H1 (cell line): ENCODE data around the gene INVS. TPM values are rescaled to one million over a fixed set of nuclear protein-coding genes. Genes with fewer than 3 reads are reported as not detected.

Experiments
- CTCF ChIA-PET: fragments of 300-600 bp; sonication (Branson Sonifier 250); formaldehyde crosslinking; loops from one replicate; lab custom pipeline; 2021; ENCODE audit not compliant: partially characterized antibody; lab: Charles Lee
- POLR2A ChIA-PET: fragments of 300-600 bp; sonication (Branson Sonifier 250); formaldehyde crosslinking; loops from one replicate; lab custom pipeline; 2021; ENCODE audit warnings: inconsistent platforms; ENCODE audit not compliant: partially characterized antibody; lab: Charles Lee
- DNase-seq, 2 experiments: peaks; one replicate each; pipeline versions ENCODE4 v3.0.0 to v3.0.0-alpha.2; 2010 to 2022; ENCODE audit warnings: low spot score in 2 of 2, low read depth in 1 of 2, mixed read lengths in 1 of 2
- FAIRE-seq: peaks from 2 replicates; lab custom pipeline; 2011; peaks lifted over from hg19 to GRCh38; lab: Jason Lieb, UNC
- H2AFZ ChIP-seq: 2 replicates; pipeline ENCODE4 v1.8.1; 2012; ENCODE audit warnings: low read length, inconsistent platforms
- H2AK5ac ChIP-seq: 2 replicates; pipeline ENCODE4 v1.6.1; 2013; ENCODE audit warnings: low read depth, low read length
- H2BK120ac ChIP-seq: replicated peaks from 2 replicates; pipeline ENCODE3; 2013; ENCODE audit warnings: low read depth, low read length, inconsistent platforms
- H2BK12ac ChIP-seq: 2 replicates; pipeline ENCODE4 v1.6.1; 2013; ENCODE audit warnings: low read depth, low read length
- H2BK15ac ChIP-seq: 2 replicates; pipeline ENCODE4 v1.6.1; 2013; ENCODE audit warnings: low read length
- H2BK20ac ChIP-seq: 2 replicates; pipeline ENCODE4 v1.6.1; 2013; ENCODE audit warnings: low read length
- H2BK5ac ChIP-seq: 2 replicates; pipeline ENCODE4 v1.6.1; 2013; ENCODE audit warnings: low read depth, low read length
- H3K14ac ChIP-seq: 2 replicates; pipeline ENCODE4 v1.6.1; 2013; ENCODE audit warnings: inconsistent platforms; ENCODE audit not compliant: insufficient read length
- H3K18ac ChIP-seq: 2 replicates; pipeline ENCODE4 v1.6.1; 2013; ENCODE audit warnings: low read length; ENCODE audit errors: extremely low read depth
- H3K23ac ChIP-seq: 2 replicates; pipeline ENCODE4 v1.6.1; 2013; ENCODE audit warnings: inconsistent platforms; ENCODE audit not compliant: insufficient read length
- H3K23me2 ChIP-seq: 2 replicates; pipeline ENCODE4 v1.6.1; 2013; ENCODE audit warnings: low read depth, low read length
- H3K27ac ChIP-seq: 2 replicates; pipeline ENCODE4 v1.6.1; 2011; ENCODE audit warnings: low read depth, low read length, inconsistent platforms
- H3K27me3 ChIP-seq, 4 experiments: replicated peaks in 1 of 4; 1 replicate in 1 of 4; 2 replicates in 3 of 4; pipeline versions ENCODE4 v1.6.1 to v1.8.1; 2011 to 2013; ENCODE audit warnings: low read length in 3 of 4, mild to moderate bottlenecking in 3 of 4, inconsistent platforms in 2 of 4, mixed read lengths in 2 of 4, moderate library complexity in 1 of 4; ENCODE audit not compliant: control insufficient read depth in 3 of 4, insufficient read depth in 3 of 4; ENCODE audit errors: extremely low read depth in 1 of 4
- H3K36me3 ChIP-seq, 4 experiments: 2 replicates each; pipeline versions ENCODE4 v1.6.1 to v1.8.1; 2011 to 2013; ENCODE audit warnings: mild to moderate bottlenecking in 4 of 4, low read length in 3 of 4, moderate library complexity in 2 of 4, control low read depth in 1 of 4, inconsistent platforms in 1 of 4; ENCODE audit not compliant: insufficient read depth in 4 of 4, control insufficient read depth in 2 of 4
- H3K4ac ChIP-seq: replicated peaks from 2 replicates; pipeline ENCODE3; 2013; ENCODE audit warnings: low read length, low read depth, mixed read lengths, inconsistent platforms; ENCODE audit not compliant: insufficient read length
- H3K4me1 ChIP-seq, 4 experiments: replicated peaks in 1 of 4; 1 replicate in 1 of 4; 2 replicates in 3 of 4; pipeline versions ENCODE4 v1.6.1 to v1.8.1; 2011 to 2013; ENCODE audit warnings: low read length in 3 of 4, inconsistent platforms in 2 of 4, mixed read lengths in 1 of 4; ENCODE audit not compliant: insufficient read depth in 4 of 4, control insufficient read depth in 3 of 4
- H3K4me2 ChIP-seq, 2 experiments: 2 replicates each; pipeline versions ENCODE4 v1.6.1 to v1.8.1; 2011 to 2013; ENCODE audit warnings: low read depth in 2 of 2, low read length in 2 of 2, control low read depth in 1 of 2, inconsistent platforms in 1 of 2, mild to moderate bottlenecking in 1 of 2; ENCODE audit not compliant: insufficient read depth in 1 of 2
- H3K4me3 ChIP-seq, 4 experiments: fragments of 200-600, 300-600 bp in 1 of 4; sonication (generic), shearing (Covaris generic), sonication (Bioruptor Twin) in 1 of 4; 2 replicates each; pipeline versions ENCODE4 v1.5.1 to v1.8.1; 2011 to 2016; ENCODE audit warnings: low read length in 4 of 4, low read depth in 3 of 4, control low read depth in 2 of 4, inconsistent platforms in 2 of 4, mild to moderate bottlenecking in 2 of 4, mixed read lengths in 1 of 4, moderate library complexity in 1 of 4; ENCODE audit not compliant: insufficient read depth in 2 of 4; ENCODE audit errors: extremely low read depth in 1 of 4
- H3K56ac ChIP-seq: replicated peaks from 2 replicates; pipeline ENCODE3; 2013; ENCODE audit warnings: low read depth, mild to moderate bottlenecking, mixed read lengths, low read length, inconsistent platforms; ENCODE audit not compliant: insufficient read length
- H3K79me1 ChIP-seq: 2 replicates; pipeline ENCODE4 v1.6.1; 2013; ENCODE audit warnings: low read depth, low read length, control low read depth
- H3K79me2 ChIP-seq, 2 experiments: 2 replicates each; pipeline versions ENCODE4 v1.6.1 to v1.8.1; 2012 to 2013; ENCODE audit warnings: low read length in 2 of 2, mild to moderate bottlenecking in 2 of 2, inconsistent platforms in 1 of 2; ENCODE audit not compliant: insufficient read depth in 2 of 2, control insufficient read depth in 1 of 2
- H3K9ac ChIP-seq, 4 experiments: replicated peaks in 1 of 4; 1 replicate in 1 of 4; 2 replicates in 3 of 4; pipeline versions ENCODE4 v1.6.1 to v1.8.1; 2011 to 2013; ENCODE audit warnings: low read depth in 3 of 4, low read length in 3 of 4, control low read depth in 2 of 4, mild to moderate bottlenecking in 2 of 4, moderate library complexity in 2 of 4, inconsistent platforms in 1 of 4; ENCODE audit errors: extremely low read depth in 1 of 4
- H3K9me3 ChIP-seq, 2 experiments: 2 replicates each; pipeline versions ENCODE4 v1.6.1 to v1.8.1; 2012 to 2013; ENCODE audit warnings: mild to moderate bottlenecking in 2 of 2, moderate library complexity in 2 of 2, control low read depth in 1 of 2, inconsistent platforms in 1 of 2, low read depth in 1 of 2, low read length in 1 of 2, mixed read lengths in 1 of 2; ENCODE audit not compliant: insufficient read depth in 2 of 2
- H4K20me1 ChIP-seq, 2 experiments: replicated peaks in 1 of 2; 2 replicates each; pipeline versions ENCODE3 to v1.8.1; 2011 to 2013; ENCODE audit warnings: inconsistent platforms in 2 of 2, low read length in 2 of 2, mild to moderate bottlenecking in 1 of 2; ENCODE audit not compliant: insufficient read depth in 2 of 2, control insufficient read depth in 1 of 2
- H4K5ac ChIP-seq: 2 replicates; pipeline ENCODE4 v1.6.1; 2013; ENCODE audit warnings: low read length, low read depth, mixed read lengths, inconsistent platforms; ENCODE audit not compliant: insufficient read length
- H4K8ac ChIP-seq: 2 replicates; pipeline ENCODE4 v1.8.0; 2013; ENCODE audit warnings: mild to moderate bottlenecking, moderate library complexity, low read length, inconsistent platforms; ENCODE audit not compliant: insufficient read depth; ENCODE audit errors: extremely low read depth
- H4K91ac ChIP-seq: replicated peaks from 2 replicates; pipeline ENCODE3; 2013; ENCODE audit warnings: low read length, mixed read lengths, inconsistent platforms; ENCODE audit not compliant: insufficient read length
- CBX5 ChIP-seq: fragments of 300-800, 300-1000 bp; sonication (generic); IDR thresholded peaks from 2 replicates; pipeline ENCODE4 v1.7.1; 2016; ENCODE audit warnings: antibody characterized with exemption, low read length, low read depth
- E2F6 ChIP-seq: IDR thresholded peaks from 2 replicates; pipeline ENCODE4 v1.6.1; 2012; ENCODE audit warnings: inconsistent platforms
- JUND ChIP-seq: IDR thresholded peaks from 2 replicates; pipeline ENCODE4 v1.6.1; 2011; ENCODE audit warnings: mild to moderate bottlenecking, improper control_type of control experiment, low read length
- POLR2A ChIP-seq, 2 experiments: IDR thresholded peaks; 1 replicate in 1 of 2; 2 replicates in 1 of 2; pipeline ENCODE4 v1.6.1; 2011; ENCODE audit warnings: low read depth in 2 of 2, low read length in 2 of 2, mild to moderate bottlenecking in 2 of 2; ENCODE audit errors: control extremely low read depth in 1 of 2
- SAP30 ChIP-seq: fragments of 300-600 bp; sonication (generic); IDR thresholded peaks from 2 replicates; pipeline ENCODE4 v1.7.1; 2012; ENCODE audit warnings: low read length, moderate library complexity, mild to moderate bottlenecking, inconsistent platforms; ENCODE audit not compliant: insufficient read depth, insufficient replicate concordance
- SIRT6 ChIP-seq: IDR thresholded peaks from one replicate; pipeline ENCODE4 v1.7.1; 2012; ENCODE audit warnings: low read length, inconsistent platforms
- USF2 ChIP-seq: IDR thresholded peaks from 2 replicates; pipeline ENCODE4 v1.6.1; 2011; ENCODE audit warnings: low read length, improper control_type of control experiment
- WGBS, 2 experiments: shearing (Covaris generic) in 1 of 2; methylation state at CpG; one replicate each; pipeline versions ENCODE4 v1.1.6 to v1.1.7; 2013 to 2015; ENCODE audit warnings: low lambda C conversion rate in 2 of 2, mixed read lengths in 2 of 2, inconsistent platforms in 1 of 2, low coverage in 1 of 2, missing lambda C conversion rate in 1 of 2; ENCODE audit not compliant: insufficient replicate concordance in 2 of 2, insufficient coverage in 1 of 2, insufficient read length in 1 of 2; ENCODE audit errors: extremely low coverage in 1 of 2, missing lambda C conversion rate in 1 of 2; 5-methylcytosine and 5-hydroxymethylcytosine counted together
- polyA plus RNA-seq, 7 experiments: library from polyadenylated mRNA; depleted of rRNA in 3 of 7; stranded (reverse) in 5 of 7; unstranded in 2 of 7; fragments of >200 nt in 5 of 7; fragments of 200-250 nt in 2 of 7; gene quantifications; 1 replicate in 5 of 7; 2 replicates in 1 of 7; 4 replicates in 1 of 7; pipeline versions ENCODE4 v1.2.1 to v1.2.3, GENCODE V29; 2011 to 2013; ENCODE audit warnings: missing spikeins in 2 of 7, mixed read lengths in 2 of 7
- total RNA-seq: library from RNA; stranded (reverse); fragmentation: NEBNext Ultra II Directional; extraction: Animal tissue kit (Norgen Biotek cat#: 25700); gene quantifications from 2 replicates; pipeline ENCODE4 v1.2.1, GENCODE V29; 2021
- TF ChIP-seq, protein P1 (sequence below): IDR thresholded peaks from 2 replicates; pipeline ENCODE4 v1.6.1; 2011; ENCODE audit warnings: low read depth, mild to moderate bottlenecking, low read length; ENCODE audit not compliant: insufficient read depth

INVS gene
- total and polyA plus RNA-seq, 2 of the 8 experiments (the other 6 are each of a cell fraction or from before 2014, with no cell fraction given) = 4.1 to 6.9 TPM

DNA sequence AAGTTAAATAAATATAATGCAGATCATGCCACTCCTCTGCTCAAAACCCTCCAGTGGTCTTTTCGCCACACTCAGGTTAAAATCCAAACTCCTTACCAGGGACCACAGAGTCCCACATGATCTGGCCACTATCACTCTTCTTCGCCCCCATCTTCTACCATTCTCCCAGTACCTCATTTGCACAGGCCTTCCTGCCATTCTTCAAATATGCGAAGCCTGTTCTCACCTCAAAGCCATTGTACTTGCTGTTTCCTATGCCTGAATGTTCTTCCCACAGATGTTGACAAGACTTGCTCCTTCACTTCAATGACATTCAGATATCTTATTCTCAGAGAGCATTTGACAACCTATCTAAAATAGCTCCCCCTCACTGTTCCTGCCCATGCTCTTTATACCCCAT is 242.8 kb downstream of the INVS start:
- no peak overlapping the region for H2BK12ac ChIP-seq
- H2BK20ac ChIP-seq = 0 out of 2 replicates have a peak overlapping the region, but pooled peaks have one; percentile 34
- no peak overlapping the region for H2BK15ac ChIP-seq
- no peak overlapping the region for H3K23ac ChIP-seq
- peaks cover 8 to 14% of the 10 kb centered on the region in 2 experiments for H4K20me1 ChIP-seq
- DNase-seq (no peak), FAIRE-seq (no peak)
- CTCF ChIA-PET = interaction anchor here (0.6 to 1.3 kb wide), 4 partner anchors 10 to 95 kb away, joined by 3 to 4 read pairs (median 4); no protein-coding TSS in a partner anchor
- no peak overlapping the region for H4K5ac ChIP-seq
- no peak overlapping the region for H3K27ac ChIP-seq
- H2AFZ ChIP-seq = no peak overlapping the region
- peak overlapping the region; percentile 11 to 48; a peak in 2 of 4 replicates for H3K4me2 ChIP-seq
- H3K18ac ChIP-seq = no peak overlapping the region
- H4K91ac ChIP-seq = no peak overlapping the region
- H2BK5ac ChIP-seq = no peak overlapping the region; the same call in 1 of the 2 replicates
- H3K4me3 ChIP-seq = no peak overlapping the region
- H3K56ac ChIP-seq = no peak overlapping the region
- H3K79me2 ChIP-seq = peaks cover 16 to 93% of the 10 kb centered on the region in 2 experiments
- peaks cover 0 to 45% (median 18%) of the 10 kb centered on the region in 4 experiments; a peak in 7 of 8 replicates for H3K36me3 ChIP-seq
- no peak overlapping the region for H4K8ac ChIP-seq
- peaks cover 2 to 4% (median 3%) of the 10 kb centered on the region in 4 experiments; a peak in 5 of 7 replicates for H3K4me1 ChIP-seq
- H3K79me1 ChIP-seq = peaks cover 7% of the 10 kb centered on the region
- no peak overlapping the region for H3K4ac ChIP-seq
- H2BK120ac ChIP-seq = no peak overlapping the region
- 89% methylated on average over 3 of the region's 3 CpGs; no CpG with 5 or more reads in 1 of the 2 experiments for WGBS, 2 experiments
- no peak overlapping the region for H3K14ac ChIP-seq
- no peak overlapping the region for H2AK5ac ChIP-seq
- no peaks in the 10 kb centered on the region for H3K9me3 ChIP-seq
- TF ChIP-seq SAP30 (no peak), CBX5 (no peak), SIRT6 (no peak), POLR2A (IDR thresholded peaks at IDR 0.05; ENCODE audit: control extremely low read depth in 1 of 2, low read depth in 2 of 2, low read length in 2 of 2) (no peak), JUND (no peak), USF2 (no peak), E2F6 (no peak)
- TF ChIP-seq, protein P1, sequence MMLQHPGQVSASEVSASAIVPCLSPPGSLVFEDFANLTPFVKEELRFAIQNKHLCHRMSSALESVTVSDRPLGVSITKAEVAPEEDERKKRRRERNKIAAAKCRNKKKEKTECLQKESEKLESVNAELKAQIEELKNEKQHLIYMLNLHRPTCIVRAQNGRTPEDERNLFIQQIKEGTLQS = no peak
- H3K23me2 ChIP-seq = no peaks in the 10 kb centered on the region
- H3K9ac ChIP-seq = no peak overlapping the region
- POLR2A ChIA-PET = interaction anchor here (0.8 to 10.4 kb wide), 3 partner anchors 11 to 14 kb away, joined by 3 to 88 read pairs (median 10); partner anchors contain the start of gene TEX10
- no peaks in the 10 kb centered on the region for H3K27me3 ChIP-seq
